Heart left ventricle (tissue), 16 donors: ENCODE measurements around the gene COL15A1. TPM values are rescaled to one million over a fixed set of nuclear protein-coding genes. Genes with fewer than 3 reads are reported as not detected.
"Not testable (repeated sequence)": the region's sequence is repeated elsewhere in the genome, so short reads cannot be mapped to it uniquely, and the experiment has no call there.

Experiments used
- ATAC-seq, 4 donors: fragments of 200-7000 bp; cut with Tn5 transposase; one replicate each; pipeline ENCODE4 v1.9.1; 2020 to 2022; ENCODE audit warnings: moderate library complexity in 4 of 4, mild to moderate bottlenecking in 3 of 4, moderate number of reproducible peaks in 1 of 4
- DNase-seq, 5 donors: peaks; one replicate each; pipeline ENCODE4 v3.0.0-alpha.2; 2020
- H3K27ac ChIP-seq, 12 donors: fragments of 200-600 bp; sonication (generic) in 4 of 12; one replicate each; pipeline versions ENCODE4 v1.5.0 to v1.8.0; 2016 to 2022; ENCODE audit warnings: mild to moderate bottlenecking in 2 of 12
- H3K27me3 ChIP-seq, 9 donors: fragments of 200-600 bp; sonication (generic) in 2 of 9; one replicate each; pipeline versions ENCODE4 v1.5.1 to v1.8.0; 2016 to 2022; ENCODE audit warnings: mild to moderate bottlenecking in 3 of 9
- H3K36me3 ChIP-seq, 9 donors: fragments of 200-600 bp; sonication (generic) in 2 of 9; one replicate each; pipeline versions ENCODE4 v1.5.0 to v1.8.0; 2018 to 2022; ENCODE audit warnings: mild to moderate bottlenecking in 2 of 9
- H3K4me1 ChIP-seq, 12 donors: fragments of 200-600 bp; sonication (generic) in 4 of 12; one replicate each; pipeline versions ENCODE4 v1.5.0 to v1.8.0; 2016 to 2022; ENCODE audit warnings: mild to moderate bottlenecking in 3 of 12
- H3K4me3 ChIP-seq, 12 donors: fragments of 200-600 bp; sonication (generic) in 4 of 12; one replicate each; pipeline versions ENCODE4 v1.5.0 to v1.8.0; 2017 to 2022; ENCODE audit warnings: mild to moderate bottlenecking in 9 of 12, moderate library complexity in 4 of 12
- H3K9me3 ChIP-seq, 12 donors: fragments of 200-600 bp; sonication (generic) in 4 of 12; one replicate each; pipeline versions ENCODE4 v1.5.0 to v1.8.0; 2016 to 2022; ENCODE audit warnings: mild to moderate bottlenecking in 1 of 12
- CTCF ChIP-seq, 12 donors: fragments of 200-600 bp; sonication (generic) in 4 of 12; IDR thresholded peaks; one replicate each; pipeline versions ENCODE4 v1.5.0 to v1.8.0; 2018 to 2022; ENCODE audit warnings: antibody characterized with exemption in 12 of 12, mild to moderate bottlenecking in 5 of 12
- POLR2A ChIP-seq, 2 donors: fragments of 450-650 bp; IDR thresholded peaks; one replicate each; pipeline ENCODE4 v1.6.1; 2017; ENCODE audit warnings: antibody characterized with exemption in 2 of 2, mild to moderate bottlenecking in 2 of 2, moderate library complexity in 2 of 2
- WGBS, 4 donors: extraction: QIAGEN DNeasy Blood & Tissue Kit in 2 of 4; methylation state at CpG; one replicate each; pipeline versions ENCODE4 v1.1.5 to v1.1.7; 2013 to 2018; 5-methylcytosine and 5-hydroxymethylcytosine counted together
- intact Hi-C, 10 donors: fragments of 100-400 bp; cut with DNase I; formaldehyde crosslinking; loops; one replicate each; pipeline versions ENCODE4 v1.11.1 to v1.14.2; 2022
- polyA plus RNA-seq, 2 donors: library from polyadenylated mRNA; stranded (reverse); fragments of 200-250 nt; gene quantifications; one replicate each; pipeline ENCODE4 v1.2.3, GENCODE V29; 2013
- total RNA-seq, 9 donors: library from RNA; depleted of rRNA in 2 of 9; stranded (reverse); fragments of >200 nt in 2 of 9; fragmentation: NEBNext Ultra II Directional in 3 of 9; extraction: Animal tissue kit (Norgen Biotek cat#: 25700) in 3 of 9; gene quantifications; one replicate each; pipeline versions ENCODE4 v1.1.0 to v1.2.4, GENCODE V29; 2016 to 2023
- donor health status: ischemic (EF 13 %, LVEDD 7.1; RV severe dilation, severe dysfunction).
- donor health status: healthy with polysubstance abuse.
- donor health status: DM: no; HTN: yes; CAD: no.
- donor health status: DM: no; HTN: no; CAD: no.
- donor health status: ischemic (EF 25% LVEDD 6.9; RV normal size, moderate dysfunction).
- donor health status: ischemic (EF 25% LVEDD 5.7; RV mildly dilated, moderate dysfunction).
- donor health status: healthy.
- donor health status: DM: yes; HTN: yes; CAD: no.
- donor health status: ischemic (EF 35%, LVEDD 5.7; RV mildly dilated, moderate dysfunction).
- donor health status: nonischemic (EF 11% LVEDD 7.7; RV severe dilation, severe dysfunction).
- donor health status: DM: yes; HTN: yes; CAD: no.
- donor health status: PGD.
- donor health status: ischemic (EF 29% LVEDD 5.4; RV normal size, mild dysfunction).
- donor health status: nonischemic (EF 23%, LVEDD 6.1; RV moderate dilation, normal function).

Gene COL15A1
- total and polyA plus RNA-seq, 11 donors, result 12.4 to 81.0 (median 38.8) TPM

DNA sequence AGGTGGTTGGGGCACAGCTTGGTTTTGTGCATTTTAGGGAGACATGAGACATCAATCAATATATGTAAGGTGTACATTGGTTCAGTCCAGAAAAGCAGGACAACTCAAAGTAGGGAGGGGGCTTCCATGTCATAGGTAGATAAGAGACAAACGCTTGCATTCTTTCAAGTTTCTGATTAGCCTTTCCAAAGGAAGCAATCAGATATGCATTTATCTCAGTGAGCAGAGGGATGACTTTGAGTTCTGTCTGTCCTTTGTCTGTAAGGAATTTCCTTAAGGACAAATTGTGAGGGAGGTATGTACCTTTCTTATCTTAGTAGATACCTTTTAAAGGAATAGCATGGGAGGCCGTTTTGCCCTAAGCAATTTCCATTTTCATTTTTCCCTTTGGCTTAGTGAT lies 63.3 kb downstream of the COL15A1 start:
- Histone ChIP-seq H3K27me3 (no peaks in the 10 kb centered on the region), H3K36me3 (peaks cover 0 to 98% (median 25%) of the 10 kb centered on the region in 9 donors)
- no peak for TF ChIP-seq CTCF (IDR thresholded peaks at IDR 0.05)

DNA sequence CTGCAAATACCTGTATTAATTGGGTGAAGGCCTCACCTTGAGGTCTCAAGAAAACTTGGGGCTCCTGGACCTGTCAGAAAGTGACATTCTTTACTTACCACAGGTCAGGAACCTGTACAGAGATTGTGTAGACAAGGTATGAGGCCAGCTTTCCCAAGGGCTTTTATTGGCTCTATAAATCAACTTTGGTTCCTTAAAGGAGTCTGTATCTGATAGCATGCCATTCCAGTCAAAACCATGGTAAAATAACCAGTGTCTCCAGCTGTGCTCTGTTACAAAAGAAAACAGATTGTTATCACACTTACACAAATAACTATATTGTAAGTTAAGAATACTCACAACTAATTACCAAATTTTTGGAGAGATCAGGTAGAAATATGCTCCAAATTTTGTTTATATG lies 64.5 kb downstream of the COL15A1 start:
- Histone ChIP-seq H3K36me3 (peaks cover 0 to 98% (median 21%) of the 10 kb centered on the region in 9 donors), H3K27me3 (no peaks in the 10 kb centered on the region), H3K27ac (no peak overlapping the region), H3K4me3 (no peak overlapping the region), H3K4me1 (peaks cover 0 to 5% (median 0%) of the 10 kb centered on the region in 12 donors), H3K9me3 (peaks cover 0 to 21% (median 3%) of the 10 kb centered on the region in 12 donors)
- intact Hi-C loops, result loop anchor here in 1 of 10 donors (10.0 kb wide), 1 partner anchor 97 kb away; the partner anchor contains the start of gene TGFBR1
- DNase-seq (no peak), ATAC-seq (no peak)
- TF ChIP-seq CTCF (IDR thresholded peaks at IDR 0.05), result no peak
- no peak for TF ChIP-seq POLR2A (IDR thresholded peaks at IDR 0.05)

More for the DNA sequence above, 63.3 kb downstream of the COL15A1 start:
- DNase-seq (no peak), ATAC-seq (no peak)
- 66 to 75% (median 74%) methylated on average over 2 of the region's 2 CpGs for WGBS, 4 donors
- Histone ChIP-seq H3K4me3 (no peak overlapping the region), H3K4me1 (peaks cover 0 to 5% (median 0%) of the 10 kb centered on the region in 12 donors), H3K27ac (no peak overlapping the region), H3K9me3 (peaks cover 0 to 21% (median 3%) of the 10 kb centered on the region in 12 donors)
- intact Hi-C loops, result loop anchor here in 1 of 10 donors (10.0 kb wide), 1 partner anchor 98 kb away; the partner anchor contains the start of gene TGFBR1

DNA sequence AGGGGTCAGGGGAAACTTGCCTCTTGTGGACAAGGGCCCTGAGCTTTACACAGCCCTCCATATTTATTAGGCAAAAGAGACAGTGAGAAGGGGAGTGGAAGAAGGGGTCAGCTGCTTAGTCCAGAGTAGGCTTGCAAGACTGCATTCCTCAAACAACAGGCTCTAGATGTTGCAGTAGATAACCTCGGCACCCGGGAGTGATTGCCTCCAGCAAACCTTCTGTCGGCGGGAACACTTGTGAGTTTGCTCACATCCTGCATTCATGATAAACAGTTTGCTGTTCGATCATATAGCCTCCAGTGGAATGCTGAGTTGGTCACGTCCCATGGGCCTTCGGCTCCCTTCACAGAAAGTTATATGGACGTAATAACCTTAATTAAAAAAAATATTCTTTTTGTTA lies 66.7 kb downstream of the COL15A1 start:
- Histone ChIP-seq H3K36me3 (peaks cover 0 to 96% (median 20%) of the 10 kb centered on the region in 9 donors), H3K9me3 (peaks cover 0 to 21% (median 3%) of the 10 kb centered on the region in 12 donors)

DNA sequence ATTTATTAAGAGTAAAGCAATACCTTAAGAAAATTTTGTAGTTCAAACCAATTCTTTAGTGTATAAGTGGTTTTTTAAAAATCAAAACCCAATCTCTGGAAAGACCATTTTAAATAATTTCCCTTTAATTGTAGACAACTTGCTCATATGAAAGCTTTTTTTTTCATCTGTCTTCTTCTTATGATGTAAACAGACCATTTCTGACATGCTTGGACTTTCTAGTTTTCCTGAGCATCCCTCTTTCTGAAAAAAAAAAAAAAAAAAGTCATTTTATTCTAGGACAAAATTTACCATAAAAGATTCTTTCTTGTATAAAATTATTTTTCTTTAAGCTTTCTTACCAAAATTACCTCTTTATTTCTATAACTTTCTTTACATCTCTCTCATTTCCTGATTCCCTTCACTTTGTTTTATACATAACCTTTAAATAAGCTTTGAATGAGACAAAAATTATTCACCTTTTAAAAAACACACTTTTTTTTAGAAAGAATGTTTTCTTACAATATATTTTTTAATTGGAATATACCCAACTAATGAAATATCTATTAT lies 67.5 kb downstream of the COL15A1 start:
- H3K27me3 ChIP-seq, result no peaks in the 10 kb centered on the region
- H3K4me3 ChIP-seq, result no peak overlapping the region
- TF ChIP-seq CTCF (IDR thresholded peaks at IDR 0.05) (no peak), POLR2A (IDR thresholded peaks at IDR 0.05) (no peak)
- intact Hi-C loops, result loop anchor here in 3 of 10 donors (5.0 kb wide), 2 partner anchors 159 to 164 kb away; no protein-coding TSS in a partner anchor
- H3K4me1 ChIP-seq, result peaks cover 0 to 8% (median 0%) of the 10 kb centered on the region in 12 donors
- DNase-seq (no peak), ATAC-seq (no peak)
- no peak overlapping the region for H3K27ac ChIP-seq
- H3K36me3 ChIP-seq, result peaks cover 0 to 96% (median 22%) of the 10 kb centered on the region in 9 donors
- H3K9me3 ChIP-seq, result peaks cover 0 to 21% (median 3%) of the 10 kb centered on the region in 12 donors

More for the DNA sequence above, 66.7 kb downstream of the COL15A1 start:
- WGBS, 4 donors, result 89 to 96% (median 93%) methylated on average over 8 of the region's 8 CpGs
- not testable (repeated sequence) for H3K27me3 ChIP-seq, ATAC-seq, H3K4me1 ChIP-seq, DNase-seq, H3K4me3 ChIP-seq, H3K27ac ChIP-seq
- intact Hi-C loops, result loop anchor here in 3 of 10 donors (5.0 kb wide), 2 partner anchors 158 to 163 kb away; no protein-coding TSS in a partner anchor
